Measurements from ENCODE around the gene GNG11. TPM values are rescaled to one million over a fixed set of nuclear protein-coding genes. Genes with fewer than 3 reads are reported as not detected.

Gene GNG11
- total and polyA plus RNA-seq, 2 donors (not counting 3 experiments of a cell fraction or from before 2014, with no cell fraction given) = 92.3 to 208 TPM

GRCh38 chr7:93931655-93932054 lies 10.1 kb downstream of the GNG11 start:
- POLR2A ChIA-PET = interaction anchor here (0.7 to 1.4 kb wide), 3 partner anchors 9 to 18 kb away, joined by 3 to 5 read pairs (median 5); partner anchors contain the start of gene GNG11
- dilution Hi-C loops (cut with MboI; ENCODE audit: extremely low pct_ligation_motif_present, low sequenced_read_pairs) = no loop called here
- Histone ChIP-seq H4K20me1 (replicated peaks; ENCODE audit: control insufficient read depth, extremely low read depth, insufficient read depth, low read length) (no peaks in the 10 kb centered on the region), H3K4me1 (ENCODE audit: control insufficient read depth, extremely low read depth, insufficient read depth, low read length) (peaks cover 11% of the 10 kb centered on the region), H3K4me2 (ENCODE audit: insufficient read depth, low read length) (no peak overlapping the region), H3K9me1 (replicated peaks; ENCODE audit: control insufficient read depth, extremely low read depth, insufficient read depth, low read length) (no peaks in the 10 kb centered on the region), H2AFZ (ENCODE audit: low read depth, low read length) (no peak overlapping the region), H3K27me3 (ENCODE audit: control insufficient read depth in 2 of 2, insufficient read depth in 2 of 2, low read length in 2 of 2) (no peaks in the 10 kb centered on the region), H3K9ac (replicated peaks; ENCODE audit: extremely low read depth, insufficient read depth, low read length) (no peak overlapping the region), H3K36me3 (ENCODE audit: control insufficient read depth in 2 of 2, extremely low read depth in 1 of 2, insufficient read depth in 2 of 2, low read length in 2 of 2) (peaks cover 3 to 5% of the 10 kb centered on the region in 2 experiments), H3K4me3 (replicated peaks in 1 of 3; ENCODE audit: insufficient read depth in 1 of 3, low read depth in 1 of 3, low read length in 3 of 3) (no peak overlapping the region), H3K9me3 (replicated peaks; ENCODE audit: control insufficient read depth, insufficient read depth, low read length) (no peaks in the 10 kb centered on the region), H3K27ac (ENCODE audit: insufficient read depth, low read depth, low read length) (no peak overlapping the region), H3K79me2 (ENCODE audit: control insufficient read depth, insufficient read depth, low read length) (peaks cover 4% of the 10 kb centered on the region)
- FAIRE-seq (no peak), DNase-seq (ENCODE audit: low read depth, low spot score) (peak; percentile 34)
- CTCF ChIA-PET = interaction anchor here (0.6 to 1.8 kb wide), 6 partner anchors 9 to 156 kb away, joined by 3 to 8 read pairs (median 4); partner anchors contain the start of gene GNG11
- no TSS peak for BruUV-seq (replicated peaks)
- no peak for TF ChIP-seq FOS (IDR thresholded peaks at IDR 0.05; ENCODE audit: borderline replicate concordance, insufficient read depth, low read length)
- no peak for TF ChIP-seq JUN (IDR thresholded peaks at IDR 0.05; ENCODE audit: borderline replicate concordance, insufficient read depth, insufficient read length, low read depth)
- no peak for TF ChIP-seq MAX (IDR thresholded peaks at IDR 0.05; ENCODE audit: insufficient read depth, insufficient read length)
- intact Hi-C loops (cut with micrococcal nuclease) = no loop called here

GRCh38 chr7:93933156-93933555 lies 11.6 kb downstream of the GNG11 start:
- H3K79me2 ChIP-seq (ENCODE audit: control insufficient read depth, insufficient read depth, low read length) = no peaks in the 10 kb centered on the region
- no peak overlapping the region for H3K4me2 ChIP-seq (ENCODE audit: insufficient read depth, low read length)
- BruUV-seq (replicated peaks) = no TSS peak
- peaks cover 14% of the 10 kb centered on the region for H3K4me1 ChIP-seq (ENCODE audit: control insufficient read depth, extremely low read depth, insufficient read depth, low read length)
- DNase-seq (ENCODE audit: low read depth, low spot score) (peak; percentile 19), FAIRE-seq (no peak)
- dilution Hi-C loops (cut with MboI; ENCODE audit: extremely low pct_ligation_motif_present, low sequenced_read_pairs) = no loop called here
- no peaks in the 10 kb centered on the region for H3K9me1 ChIP-seq (replicated peaks; ENCODE audit: control insufficient read depth, extremely low read depth, insufficient read depth, low read length)
- TF ChIP-seq MAX (IDR thresholded peaks at IDR 0.05; ENCODE audit: insufficient read depth, insufficient read length) (no peak), EZH2 (IDR thresholded peaks at IDR 0.05; ENCODE audit: borderline replicate concordance, low read depth, low read length, severe bottlenecking) (no peak), POLR2A (IDR thresholded peaks at IDR 0.05; ENCODE audit: low read depth, low read length) (no peak), MYC (IDR thresholded peaks at IDR 0.05; ENCODE audit: low read depth, low read length) (no peak), GATA2 (IDR thresholded peaks at IDR 0.05; ENCODE audit: insufficient read depth, insufficient read length, low read depth, low read length) (no peak), CTCF (IDR thresholded peaks at IDR 0.05; ENCODE audit: extremely low read depth in 1 of 2, insufficient read depth in 1 of 2, low read depth in 1 of 2, low read length in 2 of 2) (no peak), FOS (IDR thresholded peaks at IDR 0.05; ENCODE audit: borderline replicate concordance, insufficient read depth, low read length) (no peak), POLR2AphosphoS5 (IDR thresholded peaks at IDR 0.05; ENCODE audit: insufficient read depth, low read depth, low read length) (no peak)
- no peaks in the 10 kb centered on the region for H3K27me3 ChIP-seq (ENCODE audit: control insufficient read depth in 2 of 2, insufficient read depth in 2 of 2, low read length in 2 of 2)
- POLR2A ChIA-PET = no interaction called here
- CTCF ChIA-PET = no interaction called here
- H3K36me3 ChIP-seq (ENCODE audit: control insufficient read depth in 2 of 2, extremely low read depth in 1 of 2, insufficient read depth in 2 of 2, low read length in 2 of 2) = no peaks in the 10 kb centered on the region
- H3K9ac ChIP-seq (replicated peaks; ENCODE audit: extremely low read depth, insufficient read depth, low read length) = no peak overlapping the region
- H3K4me3 ChIP-seq (replicated peaks in 1 of 3; ENCODE audit: insufficient read depth in 1 of 3, low read depth in 1 of 3, low read length in 3 of 3) = no peak overlapping the region
- H4K20me1 ChIP-seq (replicated peaks; ENCODE audit: control insufficient read depth, extremely low read depth, insufficient read depth, low read length) = no peaks in the 10 kb centered on the region
- H2AFZ ChIP-seq (ENCODE audit: low read depth, low read length) = no peak overlapping the region
- H3K27ac ChIP-seq (ENCODE audit: insufficient read depth, low read depth, low read length) = no peak overlapping the region
- intact Hi-C loops (cut with micrococcal nuclease) = no loop called here
- H3K9me3 ChIP-seq (replicated peaks; ENCODE audit: control insufficient read depth, insufficient read depth, low read length) = no peaks in the 10 kb centered on the region
